ENCODE measurements around the gene C11orf24.
"Not testable (repeated sequence)": the region's sequence is repeated elsewhere in the genome, so short reads cannot be mapped to it uniquely, and the experiment has no call there.

The C11orf24 gene

GRCh38 chr11:68299517-68299879, 27.7 kb upstream of the C11orf24 start:
- not testable (repeated sequence) for DNase-seq (ENCODE audit: low read depth)

DNA sequence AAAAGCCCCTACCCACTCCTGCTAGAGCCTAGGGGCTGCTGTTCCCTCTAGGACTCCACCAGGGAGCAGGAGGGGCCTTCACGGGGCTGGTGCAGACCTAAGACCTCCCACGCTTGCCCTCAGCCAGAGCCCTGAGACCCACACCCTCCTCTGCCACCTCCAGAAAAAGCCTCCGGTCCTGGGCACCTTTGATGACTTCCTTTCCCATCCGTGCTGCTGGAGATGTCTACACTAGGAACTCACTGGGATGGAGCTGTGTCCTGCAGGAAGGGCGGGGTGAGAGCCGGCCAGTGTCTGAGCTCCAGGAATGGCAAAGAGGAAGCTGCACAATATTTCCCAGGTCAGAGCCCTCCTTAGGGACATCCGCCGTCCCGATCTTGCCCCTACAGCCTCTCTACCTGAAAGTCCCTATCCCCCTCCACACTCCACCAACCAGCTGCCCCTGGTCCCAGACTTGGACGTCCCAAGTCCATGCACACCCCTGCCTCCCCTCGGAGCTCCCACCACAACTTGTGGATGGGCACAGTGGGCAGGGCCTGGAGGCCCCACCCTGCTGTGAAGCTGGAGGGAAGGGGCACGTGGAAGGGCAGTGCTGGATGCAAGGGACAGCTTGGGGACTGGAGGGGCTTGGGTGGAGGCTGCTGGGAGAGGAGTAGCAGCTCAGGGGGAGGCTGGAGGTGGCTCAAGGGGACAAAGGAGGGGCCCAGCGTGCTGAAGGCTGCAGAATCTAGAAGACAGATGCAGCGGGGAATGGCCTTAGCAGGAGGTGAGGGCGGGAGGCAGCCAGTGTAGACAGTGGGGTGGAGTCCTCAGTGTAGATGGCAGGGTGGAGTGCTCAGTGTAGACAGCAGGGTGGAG, 27.1 kb upstream of the C11orf24 start:
- no peak for DNase-seq (ENCODE audit: low read depth)

- peak; percentile 58 for DNase-seq (ENCODE audit: low read depth)
Observed at GRCh38 chr11:68297812-68298658, 26.3 kb upstream of the C11orf24 start.

GRCh38 chr11:68297494-68297811, 25.7 kb upstream of the C11orf24 start:
- no peak for DNase-seq (ENCODE audit: low read depth)

GRCh38 chr11:68297052-68297378, 25.2 kb upstream of the C11orf24 start:
- DNase-seq (ENCODE audit: low read depth), result no peak

DNA sequence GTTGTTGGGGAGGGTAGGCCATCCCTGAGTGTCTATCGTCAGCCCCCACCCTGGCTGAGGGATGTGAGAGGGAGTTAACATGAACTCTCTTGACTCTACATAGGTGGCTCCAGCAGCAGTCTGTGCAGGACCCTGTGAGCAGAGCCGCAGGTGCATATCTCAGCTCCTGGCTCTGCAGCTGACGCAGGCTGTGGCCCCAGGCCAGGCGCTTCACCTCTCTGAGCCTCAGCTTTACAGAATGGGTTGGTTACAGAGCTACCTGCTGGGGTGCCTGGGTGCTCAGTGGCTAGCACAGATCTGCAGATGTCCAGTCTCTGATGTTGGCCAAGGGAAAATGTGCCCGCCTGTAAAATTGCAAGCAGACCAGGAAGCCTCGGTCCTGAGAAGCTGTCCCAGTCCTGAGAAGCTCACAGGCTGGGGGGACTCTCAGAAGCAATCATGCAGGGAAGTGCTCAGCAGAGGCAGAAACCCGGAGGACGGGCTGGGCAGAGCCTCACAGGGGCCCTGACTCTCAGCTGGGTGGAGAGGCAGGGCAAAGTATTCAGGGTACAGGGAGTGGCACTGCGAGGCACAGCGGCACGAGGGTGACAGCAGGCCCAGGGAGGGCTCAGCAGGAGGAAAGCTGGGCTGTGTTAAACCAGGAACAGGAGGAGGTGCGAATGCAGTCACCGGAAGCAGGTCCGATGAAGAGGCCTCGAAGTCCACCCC, 24.7 kb upstream of the C11orf24 start:
- no peak for DNase-seq (ENCODE audit: low read depth)

- no peak for DNase-seq (ENCODE audit: low read depth)
Observed at GRCh38 chr11:68295940-68296339, 24.2 kb upstream of the C11orf24 start.

GRCh38 chr11:68295271-68295670, 23.5 kb upstream of the C11orf24 start:
- DNase-seq (ENCODE audit: low read depth), result no peak

- no peak for DNase-seq (ENCODE audit: low read depth)
Observed at GRCh38 chr11:68293708-68294107, 21.9 kb upstream of the C11orf24 start.

GRCh38 chr11:68289456-68289855, 17.7 kb upstream of the C11orf24 start:
- no peak for DNase-seq (ENCODE audit: low read depth)

DNA sequence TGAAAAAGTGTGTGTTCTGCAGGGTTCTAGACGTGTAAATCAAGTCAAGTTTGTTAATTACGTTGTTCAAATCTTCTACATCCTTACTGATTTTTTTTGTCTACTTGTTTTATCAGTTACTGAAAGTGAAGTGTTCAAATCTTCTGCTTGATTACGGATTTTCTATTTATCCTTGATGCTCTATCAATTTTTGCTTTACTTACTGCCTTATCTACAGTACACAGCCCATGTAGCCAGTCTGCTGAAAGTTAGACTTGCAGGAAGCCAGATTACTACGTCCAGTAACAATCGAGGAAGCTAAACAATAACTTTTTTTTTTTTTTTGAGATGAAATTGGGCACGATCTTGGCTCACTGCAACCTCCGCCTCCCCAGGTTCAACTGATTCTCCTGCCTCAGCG, 15.6 kb upstream of the C11orf24 start:
- DNase-seq (ENCODE audit: low read depth), result no peak

DNA sequence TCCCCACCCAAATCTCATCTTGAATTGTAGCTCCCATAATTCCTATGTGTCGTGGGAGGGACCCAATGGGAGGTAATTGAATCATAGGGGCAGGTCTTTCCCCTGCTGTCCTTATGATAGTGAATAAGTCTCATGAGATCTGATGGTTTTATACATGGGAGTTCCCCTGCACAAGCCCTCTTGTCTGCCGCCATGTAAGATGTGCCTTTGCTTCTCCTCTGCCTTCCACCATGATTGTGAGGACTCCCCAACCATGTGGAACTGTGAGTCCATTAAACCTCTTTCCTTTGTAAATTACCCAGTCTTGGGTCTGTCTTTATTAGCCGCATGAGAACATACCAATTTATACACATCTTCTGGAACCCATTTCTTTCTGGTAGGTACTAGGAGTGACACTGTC, 12.8 kb upstream of the C11orf24 start:
- DNase-seq (ENCODE audit: low read depth), result not testable (repeated sequence)

DNA sequence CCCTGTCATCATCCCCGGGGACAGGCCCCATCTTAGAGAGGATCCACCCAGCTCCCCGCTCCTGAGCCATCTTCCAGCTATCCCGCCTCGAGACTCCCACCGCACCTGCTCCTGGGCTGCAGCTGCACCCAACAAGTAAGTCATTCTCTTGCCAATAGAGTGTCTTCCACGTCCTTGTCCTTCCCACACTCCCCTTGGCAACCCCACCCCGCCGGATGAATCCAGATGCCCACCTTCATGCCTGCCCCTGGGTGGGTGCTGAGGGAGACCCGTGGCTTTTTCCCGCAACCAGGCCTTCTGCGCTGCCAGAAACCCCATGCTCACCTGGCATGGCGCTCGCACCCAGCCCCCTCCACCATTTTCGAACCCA, 11.1 kb upstream of the C11orf24 start:
- DNase-seq (ENCODE audit: low read depth), result no peak

DNA sequence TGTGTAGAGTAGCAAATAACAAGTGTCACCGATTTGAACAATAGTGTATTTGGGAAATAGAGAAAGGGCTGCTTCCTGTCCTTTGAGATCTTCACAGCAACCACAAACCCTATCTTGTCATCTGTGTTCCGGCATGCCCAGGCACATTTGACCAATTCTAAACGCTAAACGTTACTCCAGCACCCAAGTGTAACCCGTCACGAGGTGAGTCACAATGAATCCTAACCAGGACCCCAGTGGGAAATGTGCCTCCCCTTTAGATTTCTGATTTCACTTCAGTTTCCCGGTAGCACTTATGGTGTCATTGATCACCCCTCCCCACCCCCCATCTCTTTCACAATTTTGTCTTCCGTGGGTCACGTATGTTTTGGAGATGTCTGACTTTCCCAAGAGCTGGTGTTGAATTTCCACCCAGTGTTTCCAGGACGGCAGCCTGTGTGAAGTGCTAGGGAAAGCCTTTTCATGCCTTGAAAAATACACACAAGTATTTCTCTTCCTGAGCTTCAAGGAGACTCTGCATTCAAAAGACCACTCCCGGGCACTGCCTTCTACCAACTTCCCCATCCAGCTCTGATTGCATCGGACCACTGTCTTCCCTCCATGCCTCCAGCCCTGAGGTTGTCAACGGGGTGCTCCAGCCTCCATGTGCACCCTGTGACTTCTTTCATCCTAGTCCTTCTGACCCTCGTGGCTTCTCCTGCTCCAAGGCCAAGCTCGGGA, 10.5 kb upstream of the C11orf24 start:
- peak; percentile 16 for DNase-seq (ENCODE audit: low read depth)

DNA sequence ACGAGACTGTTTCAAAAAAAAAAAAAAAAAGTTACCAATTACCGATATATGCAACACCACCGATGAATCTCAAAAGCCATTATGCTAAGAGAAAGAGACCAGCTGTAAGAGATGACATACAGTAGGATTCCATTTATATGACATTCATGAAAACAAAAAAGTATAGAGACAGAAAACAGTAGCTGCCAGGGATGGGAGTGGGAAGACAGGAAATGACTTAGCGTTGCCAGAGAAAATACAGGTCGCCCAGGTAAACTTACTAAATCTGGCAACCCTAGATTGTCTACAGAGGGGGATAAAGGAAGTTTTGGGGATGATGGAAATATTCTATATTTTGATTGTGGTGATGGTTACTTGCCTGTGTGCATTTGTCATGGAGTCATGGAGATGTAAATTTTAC, 7.9 kb upstream of the C11orf24 start:
- no peak for DNase-seq (ENCODE audit: low read depth)

DNA sequence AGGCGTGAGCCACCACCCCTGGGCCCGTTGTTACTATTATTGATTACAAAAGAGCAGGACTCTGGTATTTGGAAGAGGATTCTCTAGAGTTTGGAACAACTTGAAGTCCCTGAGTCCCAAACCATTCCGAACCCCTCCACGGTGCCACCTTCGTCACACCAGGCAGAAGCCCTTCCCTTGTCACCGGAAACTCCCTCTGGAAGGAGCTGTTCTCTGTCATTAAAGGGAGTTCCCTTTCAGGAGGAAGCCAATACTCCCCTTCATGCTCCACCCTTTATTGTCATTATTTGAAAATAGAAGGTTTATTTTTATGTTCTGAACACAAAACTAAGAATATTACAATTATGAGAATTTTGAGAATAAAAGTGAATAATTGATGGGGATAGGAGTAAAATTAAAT, 5.1 kb upstream of the C11orf24 start:
- no peak for DNase-seq (ENCODE audit: low read depth)

DNA sequence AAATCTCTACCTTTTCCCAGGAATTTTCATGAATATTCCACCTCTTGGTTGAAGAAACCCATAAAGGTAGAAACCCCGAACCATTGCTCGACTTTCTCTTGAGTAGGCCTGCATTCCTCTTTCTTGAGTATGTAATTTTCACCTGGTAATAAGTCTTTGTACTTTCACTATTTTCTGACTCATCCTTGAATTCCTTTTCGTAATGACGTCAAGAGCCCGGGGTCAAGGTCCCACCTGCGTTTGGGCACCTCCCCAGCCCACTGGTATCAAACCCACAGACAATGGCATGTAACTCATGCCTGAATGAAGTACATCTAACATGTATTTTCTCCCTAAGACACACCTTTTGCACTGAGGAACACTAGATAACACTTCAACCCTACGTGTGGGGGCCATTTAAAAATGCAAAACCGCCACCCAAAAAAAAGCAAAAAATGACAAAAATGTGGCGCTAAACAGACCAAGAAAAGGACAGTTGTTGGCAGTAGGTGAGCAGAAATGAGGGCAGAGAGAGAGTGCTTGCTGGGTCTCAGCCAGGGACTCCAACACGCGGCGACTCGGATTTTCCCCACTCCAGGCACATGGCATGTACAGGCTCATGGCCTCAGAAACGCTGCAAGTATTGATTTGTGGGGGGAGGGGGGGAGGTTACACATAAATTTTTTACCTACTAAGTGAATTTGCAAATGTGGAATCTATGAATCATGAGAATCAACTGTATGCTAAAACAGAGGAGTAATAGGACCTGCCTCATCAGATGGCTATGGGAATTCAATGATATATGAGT, 4.1 kb upstream of the C11orf24 start:
- DNase-seq (ENCODE audit: low read depth), result peak; percentile 24

- no peak for DNase-seq (ENCODE audit: low read depth)
Observed at GRCh38 chr11:68274306-68274705, 2.5 kb upstream of the C11orf24 start.

- no peak for DNase-seq (ENCODE audit: low read depth)
Observed at GRCh38 chr11:68273026-68273738, 1.4 kb upstream of the C11orf24 start.

DNA sequence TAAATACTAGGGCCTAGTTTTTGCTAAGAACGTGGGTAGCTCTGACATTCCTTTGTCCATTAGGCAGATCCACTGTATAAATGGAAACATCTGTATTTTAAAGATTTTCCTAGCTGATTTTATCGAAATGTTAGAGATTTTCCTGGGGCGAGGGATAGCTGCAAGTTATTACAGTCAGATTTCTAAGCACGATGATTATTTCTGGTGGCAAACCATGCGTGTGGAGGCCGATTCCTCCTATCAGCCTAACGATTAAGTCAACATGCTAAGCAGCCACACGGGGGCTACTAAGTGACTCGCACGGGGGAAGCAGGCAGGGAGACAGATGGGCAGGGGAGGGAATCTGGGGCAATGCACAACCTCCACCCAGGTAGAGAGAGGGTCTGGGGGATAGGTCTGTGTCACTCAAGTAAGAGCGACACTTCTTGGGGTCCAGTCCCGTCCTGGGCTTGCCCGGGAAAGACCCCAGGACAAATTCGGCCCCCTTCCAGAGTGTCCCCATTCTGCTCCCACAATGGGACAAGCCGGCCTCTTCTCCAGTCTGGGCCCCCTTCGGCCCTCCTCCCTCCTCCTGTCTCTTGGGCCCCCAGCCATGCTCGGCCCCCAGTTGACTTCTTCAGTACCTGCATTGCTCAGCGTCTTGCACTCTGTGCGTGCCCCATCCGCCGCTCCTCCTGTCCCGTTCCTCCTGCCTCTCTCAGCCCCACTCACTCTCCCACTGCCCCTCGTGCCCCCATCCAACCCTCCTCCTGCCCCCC, 571 bp downstream of the C11orf24 start:
- DNase-seq (ENCODE audit: low read depth), result peak; percentile 51
